T follicular helper cell (primary cell): Measurements from ENCODE around the gene YWHAB.
"Not testable (repeated sequence)": the region's sequence is repeated elsewhere in the genome, so short reads cannot be mapped to it uniquely, and the experiment has no call there.

Source experiments
- DNase-seq: peaks from one replicate; pipeline ENCODE4 v3.0.0-alpha.2; 2020; ENCODE audit warnings: low read depth

YWHAB gene

GRCh38 chr20:44866703-44867335 lies 18.7 kb upstream of the YWHAB start:
- no peak for DNase-seq

- DNase-seq: no peak
These were observed 16.0 kb upstream of the YWHAB start for GRCh38 chr20:44869471-44869870.

GRCh38 chr20:44882360-44882759 lies 3.1 kb upstream of the YWHAB start:
- DNase-seq: not testable (repeated sequence)

GRCh38 chr20:44883214-44883902 lies 2.1 kb upstream of the YWHAB start:
- no peak for DNase-seq

GRCh38 chr20:44884907-44885391 lies 556 bp upstream of the YWHAB start:
- no peak for DNase-seq

GRCh38 chr20:44886266-44886651 lies 754 bp downstream of the YWHAB start:
- no peak for DNase-seq

GRCh38 chr20:44886828-44887227 lies 1.3 kb downstream of the YWHAB start:
- DNase-seq: no peak

GRCh38 chr20:44887466-44887865 lies 2.0 kb downstream of the YWHAB start:
- DNase-seq: no peak

GRCh38 chr20:44888226-44889103 lies 3.0 kb downstream of the YWHAB start:
- DNase-seq: no peak

GRCh38 chr20:44891826-44892225 lies 6.3 kb downstream of the YWHAB start:
- no peak for DNase-seq

- DNase-seq: no peak
These were observed 9.5 kb downstream of the YWHAB start for GRCh38 chr20:44894959-44895358.

GRCh38 chr20:44896583-44896982 lies 11.1 kb downstream of the YWHAB start:
- DNase-seq: no peak

- DNase-seq: no peak
These were observed 11.6 kb downstream of the YWHAB start for GRCh38 chr20:44897133-44897532.

- no peak for DNase-seq
These were observed 14.8 kb downstream of the YWHAB start for GRCh38 chr20:44900231-44900854.

- no peak for DNase-seq
These were observed 16.5 kb downstream of the YWHAB start for GRCh38 chr20:44901974-44902373.

- DNase-seq: no peak
These were observed 18.9 kb downstream of the YWHAB start for GRCh38 chr20:44904377-44904776.

GRCh38 chr20:44908987-44909871 lies 23.7 kb downstream of the YWHAB start:
- no peak for DNase-seq

- peak; percentile 66 for DNase-seq
These were observed 24.6 kb downstream of the YWHAB start, which contains the start of gene PABPC1L for GRCh38 chr20:44909872-44910689. Gene PABPC1L, plus strand, starts transcription at chr20:44910060. Its CDS starts 84 bp downstream, at chr20:44910144.

- no peak for DNase-seq
These were observed 25.3 kb downstream of the YWHAB start for GRCh38 chr20:44910690-44911262.
